Right lobe of liver (tissue), 4 donors: ENCODE results near the gene NAA50.

Experiments used
- CTCF ChIP-seq, 4 donors: fragments of 200-600 bp in 3 of 4; fragments of 450-650 bp in 1 of 4; IDR thresholded peaks; one replicate each; pipeline versions ENCODE4 v1.5.1 to v1.8.0; 2016 to 2022; ENCODE audit warnings: antibody characterized with exemption in 4 of 4, mild to moderate bottlenecking in 2 of 4
- POLR2A ChIP-seq: fragments of 450-650 bp; IDR thresholded peaks from one replicate; pipeline ENCODE4 v1.6.1; 2017; ENCODE audit warnings: antibody characterized with exemption, mild to moderate bottlenecking
- donor health status: DM: no; HTN: no; CAD: no.
- donor health status: DM: no; HTN: no; CAD: no.
- donor health status: DM: no; HTN: yes; CAD: no.

DNA sequence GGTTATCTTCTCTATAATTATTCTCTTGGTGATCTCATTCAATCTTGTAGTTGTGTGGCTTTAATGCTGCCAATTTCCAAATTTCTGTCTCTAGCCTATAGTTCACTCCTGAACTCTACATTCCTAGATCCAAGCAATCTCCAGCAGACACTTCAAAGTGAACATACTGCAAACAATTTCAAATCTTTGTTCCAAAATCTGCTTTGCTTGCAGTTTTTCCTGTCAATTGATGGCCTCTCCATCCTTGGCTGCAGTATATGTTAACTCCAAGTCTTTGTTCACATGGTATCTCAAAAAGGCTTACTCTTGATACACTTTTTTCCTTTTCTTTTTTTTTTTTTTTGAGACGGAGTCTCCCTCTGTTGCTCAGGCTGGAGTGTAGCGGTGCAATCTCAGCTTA lies 17.4 kb downstream of the NAA50 start:
- TF ChIP-seq CTCF (IDR thresholded peaks at IDR 0.05) = no peak
- TF ChIP-seq POLR2A = no peak
